A549 (cell line): ENCODE measurements around the gene PLXNC1. TPM values are rescaled to one million over a fixed set of nuclear protein-coding genes. Genes with fewer than 3 reads are reported as not detected.

Experiments used
- ATAC-seq, 2 experiments: fragments of 200-7000 bp in 1 of 2; fragments of >200 bp in 1 of 2; cut with Nextera tagmentation in 1 of 2; cut with Tn5 transposase in 1 of 2; 3 replicates each; pipeline versions ENCODE4 v1.8.0 to v1.9.1; 2018 to 2020; ENCODE audit warnings: mild to moderate bottlenecking in 1 of 2, moderate library complexity in 1 of 2
- CTCF ChIA-PET: fragments of 300-600 bp; sonication (Branson Sonifier 250); formaldehyde crosslinking; extraction: SDS; loops from one replicate; lab custom pipeline; 2021; ENCODE audit warnings: antibody characterized with exemption, inconsistent platforms; lab: Yijun Ruan, JAX
- POLR2A ChIA-PET: fragments of 350-600 bp; formaldehyde crosslinking; extraction: SDS; loops from one replicate; lab custom pipeline; 2021; ENCODE audit warnings: antibody characterized with exemption, inconsistent platforms; lab: Yijun Ruan, JAX
- DNase-seq, 2 experiments: peaks; one replicate each; pipeline versions ENCODE4 v3.0.0 to v3.0.0-alpha.2; 2011 to 2016; ENCODE audit warnings: low read depth in 1 of 2, low spot score in 1 of 2
- FAIRE-seq: peaks from 2 replicates; lab custom pipeline; 2011; peaks lifted over from hg19 to GRCh38; lab: Jason Lieb, UNC
- H3K27ac ChIP-seq, 2 experiments: fragments of >200 bp; sonication (Bioruptor Twin); formaldehyde crosslinking; 3 replicates each; pipeline ENCODE4 v1.5.1; 2016 to 2017
- H3K4me1 ChIP-seq: fragments of >200 bp; sonication (Bioruptor Twin); formaldehyde crosslinking; 3 replicates; pipeline ENCODE4 v1.6.1; 2016
- H3K4me2 ChIP-seq: fragments of >200 bp; sonication (Bioruptor Twin); formaldehyde crosslinking; 3 replicates; pipeline ENCODE4 v1.6.1; 2016
- H3K4me3 ChIP-seq: fragments of >200 bp; sonication (Bioruptor Twin); formaldehyde crosslinking; 3 replicates; pipeline ENCODE4 v1.5.1; 2016
- H3K9me3 ChIP-seq: fragments of >200 bp; sonication (Bioruptor Twin); formaldehyde crosslinking; 3 replicates; pipeline ENCODE4 v1.6.1; 2016
- ATOH8 ChIP-seq: fragments of 250-450 bp; sonication (Bioruptor Pico); IDR thresholded peaks from 2 replicates; pipeline ENCODE4 v1.5.0; 2020; ENCODE audit warnings: low read depth, mild to moderate bottlenecking, moderate library complexity
- BCL3 ChIP-seq: fragments of >200 bp; sonication (Bioruptor Twin); formaldehyde crosslinking; IDR thresholded peaks from 3 replicates; pipeline ENCODE4 v1.6.1; 2016
- BHLHE40 ChIP-seq: IDR thresholded peaks from 2 replicates; pipeline ENCODE4 v1.6.1; 2012; ENCODE audit warnings: low read depth, low read length, inconsistent platforms
- CEBPB ChIP-seq, 2 experiments: fragments of >200 bp in 1 of 2; sonication (Bioruptor Twin) in 1 of 2; formaldehyde crosslinking in 1 of 2; IDR thresholded peaks; 2 replicates each; pipeline ENCODE4 v1.6.1; 2012 to 2016
- CHD4 ChIP-seq: fragments of 200-600 bp; sonication (generic); IDR thresholded peaks from 2 replicates; pipeline ENCODE4 v1.6.1; 2016; ENCODE audit warnings: antibody characterized with exemption, mild to moderate bottlenecking, borderline replicate concordance
- EHMT2 ChIP-seq: fragments of 200-600 bp; sonication (generic); IDR thresholded peaks from 2 replicates; pipeline ENCODE4 v1.6.1; 2016; ENCODE audit warnings: antibody characterized with exemption, low read depth, mild to moderate bottlenecking, moderate library complexity
- ESRRA ChIP-seq: fragments of 150-350 bp; IDR thresholded peaks from 2 replicates; pipeline ENCODE4 v1.6.1; 2014; ENCODE audit warnings: mild to moderate bottlenecking, low read length, borderline replicate concordance
- HMGXB4 ChIP-seq: fragments of 250-450 bp; sonication (Bioruptor Pico); IDR thresholded peaks from 2 replicates; pipeline ENCODE4 v1.5.0; 2021; ENCODE audit warnings: mild to moderate bottlenecking, moderate library complexity, borderline replicate concordance
- HOXA7 ChIP-seq: fragments of 250-450 bp; sonication (Bioruptor Pico); IDR thresholded peaks from 2 replicates; pipeline ENCODE4 v1.5.0; 2020; ENCODE audit warnings: mild to moderate bottlenecking, moderate library complexity
- MAX ChIP-seq: IDR thresholded peaks from 2 replicates; pipeline ENCODE4 v1.6.1; 2012
- NFE2L2 ChIP-seq: fragments of 150-350 bp; conservative IDR thresholded peaks from 2 replicates; pipeline ENCODE4 v1.6.1; 2014; ENCODE audit warnings: low read length
- NR3C1 ChIP-seq: fragments of >200 bp; sonication (Bioruptor Twin); formaldehyde crosslinking; IDR thresholded peaks from 3 replicates; pipeline ENCODE4 v1.6.1; 2017
- PHF8 ChIP-seq: fragments of 200-600 bp; sonication (generic); IDR thresholded peaks from 2 replicates; pipeline ENCODE4 v1.6.1; 2016; ENCODE audit warnings: low read depth, mild to moderate bottlenecking, antibody characterized with exemption, moderate library complexity, borderline replicate concordance
- RCOR1 ChIP-seq: fragments of 150-350 bp; IDR thresholded peaks from 2 replicates; pipeline ENCODE4 v1.6.1; 2014; ENCODE audit warnings: antibody characterized with exemption, low read length, low read depth
- SMC3 ChIP-seq: fragments of >200 bp; sonication (Bioruptor Twin); formaldehyde crosslinking; IDR thresholded peaks from 3 replicates; pipeline ENCODE4 v1.6.1; 2018; ENCODE audit warnings: inconsistent platforms
- ZSCAN20 ChIP-seq: fragments of 250-450 bp; sonication (Bioruptor Pico); IDR thresholded peaks from 2 replicates; pipeline ENCODE4 v1.8.0; 2022; ENCODE audit warnings: mild to moderate bottlenecking, moderate library complexity
- WGBS: methylation state at CpG from one replicate; pipeline ENCODE4 v1.1.6; 2017; ENCODE audit errors: missing lambda C conversion rate; 5-methylcytosine and 5-hydroxymethylcytosine counted together
- polyA plus RNA-seq, 4 experiments: library from polyadenylated mRNA; depleted of rRNA in 3 of 4; stranded (reverse); fragments of >200 nt; fragmentation: RNase III in 1 of 4; extraction: RNeasy Plus Mini Kit Qiagen cat#74134 plus additional on column Dnase treatment in 1 of 4; gene quantifications; 2 replicates in 3 of 4; 3 replicates in 1 of 4; pipeline ENCODE4 v1.2.3, GENCODE V29; 2011 to 2017
- TF ChIP-seq, protein P1 (sequence below): fragments of 200-600 bp; sonication (generic); IDR thresholded peaks from 2 replicates; pipeline ENCODE4 v1.6.1; 2016; ENCODE audit warnings: antibody characterized with exemption, mild to moderate bottlenecking, moderate library complexity
- TF ChIP-seq, protein P2 (sequence below): fragments of 150-350 bp; IDR thresholded peaks from 2 replicates; pipeline ENCODE4 v1.6.1; 2014; ENCODE audit warnings: low read depth, mild to moderate bottlenecking, low read length

Gene PLXNC1
- polyA plus RNA-seq, 2 of the 4 experiments (the other 2 are of a cell fraction) = 0.12 to 0.50 TPM

- FAIRE-seq = no peak
- no peak overlapping the region for H3K4me3 ChIP-seq
These were observed 114.8 kb downstream of the PLXNC1 start for GRCh38 chr12:94263011-94263811.

More at GRCh38 chr12:94263011-94263811, 114.8 kb downstream of the PLXNC1 start:
- WGBS = 87% methylated on average over 8 of the region's 14 CpGs
- H3K9me3 ChIP-seq = no peaks in the 10 kb centered on the region
- ChIA-PET CTCF (interaction anchor here (0.6 to 1.3 kb wide), 2 partner anchors 760 to 1073 kb away, joined by 3 read pairs; no protein-coding TSS in a partner anchor), POLR2A (no interaction called here)
- no peak for DNase-seq
- peak in 1 of 2 experiments; percentile 11; a peak in 2 of 6 replicates for ATAC-seq
- peaks cover 8% of the 10 kb centered on the region; the same call in 1 of the 3 replicates for H3K4me1 ChIP-seq
- peak overlapping the region; percentile 83 for H3K4me2 ChIP-seq
- TF ChIP-seq ATOH8 (CRISPR knock-in tag) = no peak
- TF ChIP-seq PHF8 = no peak
- TF ChIP-seq EHMT2 = no peak
- TF ChIP-seq MAX = no peak
- TF ChIP-seq SMC3 = no peak
- no peak for TF ChIP-seq BCL3
- TF ChIP-seq BHLHE40 = no peak
- TF ChIP-seq CEBPB (IDR thresholded peaks at IDR 0.05) = no peak
- TF ChIP-seq, protein P1, sequence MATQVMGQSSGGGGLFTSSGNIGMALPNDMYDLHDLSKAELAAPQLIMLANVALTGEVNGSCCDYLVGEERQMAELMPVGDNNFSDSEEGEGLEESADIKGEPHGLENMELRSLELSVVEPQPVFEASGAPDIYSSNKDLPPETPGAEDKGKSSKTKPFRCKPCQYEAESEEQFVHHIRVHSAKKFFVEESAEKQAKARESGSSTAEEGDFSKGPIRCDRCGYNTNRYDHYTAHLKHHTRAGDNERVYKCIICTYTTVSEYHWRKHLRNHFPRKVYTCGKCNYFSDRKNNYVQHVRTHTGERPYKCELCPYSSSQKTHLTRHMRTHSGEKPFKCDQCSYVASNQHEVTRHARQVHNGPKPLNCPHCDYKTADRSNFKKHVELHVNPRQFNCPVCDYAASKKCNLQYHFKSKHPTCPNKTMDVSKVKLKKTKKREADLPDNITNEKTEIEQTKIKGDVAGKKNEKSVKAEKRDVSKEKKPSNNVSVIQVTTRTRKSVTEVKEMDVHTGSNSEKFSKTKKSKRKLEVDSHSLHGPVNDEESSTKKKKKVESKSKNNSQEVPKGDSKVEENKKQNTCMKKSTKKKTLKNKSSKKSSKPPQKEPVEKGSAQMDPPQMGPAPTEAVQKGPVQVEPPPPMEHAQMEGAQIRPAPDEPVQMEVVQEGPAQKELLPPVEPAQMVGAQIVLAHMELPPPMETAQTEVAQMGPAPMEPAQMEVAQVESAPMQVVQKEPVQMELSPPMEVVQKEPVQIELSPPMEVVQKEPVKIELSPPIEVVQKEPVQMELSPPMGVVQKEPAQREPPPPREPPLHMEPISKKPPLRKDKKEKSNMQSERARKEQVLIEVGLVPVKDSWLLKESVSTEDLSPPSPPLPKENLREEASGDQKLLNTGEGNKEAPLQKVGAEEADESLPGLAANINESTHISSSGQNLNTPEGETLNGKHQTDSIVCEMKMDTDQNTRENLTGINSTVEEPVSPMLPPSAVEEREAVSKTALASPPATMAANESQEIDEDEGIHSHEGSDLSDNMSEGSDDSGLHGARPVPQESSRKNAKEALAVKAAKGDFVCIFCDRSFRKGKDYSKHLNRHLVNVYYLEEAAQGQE = no peak
- no peak for TF ChIP-seq NFE2L2
- no peak for TF ChIP-seq ESRRA
- no peak for TF ChIP-seq RCOR1
- TF ChIP-seq CHD4 = no peak
- no peak for TF ChIP-seq ZSCAN20
- TF ChIP-seq, protein P2, sequence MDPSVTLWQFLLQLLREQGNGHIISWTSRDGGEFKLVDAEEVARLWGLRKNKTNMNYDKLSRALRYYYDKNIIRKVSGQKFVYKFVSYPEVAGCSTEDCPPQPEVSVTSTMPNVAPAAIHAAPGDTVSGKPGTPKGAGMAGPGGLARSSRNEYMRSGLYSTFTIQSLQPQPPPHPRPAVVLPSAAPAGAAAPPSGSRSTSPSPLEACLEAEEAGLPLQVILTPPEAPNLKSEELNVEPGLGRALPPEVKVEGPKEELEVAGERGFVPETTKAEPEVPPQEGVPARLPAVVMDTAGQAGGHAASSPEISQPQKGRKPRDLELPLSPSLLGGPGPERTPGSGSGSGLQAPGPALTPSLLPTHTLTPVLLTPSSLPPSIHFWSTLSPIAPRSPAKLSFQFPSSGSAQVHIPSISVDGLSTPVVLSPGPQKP = no peak
- no peak for TF ChIP-seq NR3C1
- TF ChIP-seq HMGXB4 (CRISPR knock-in tag) = no peak
- no peak for TF ChIP-seq HOXA7
- H3K27ac ChIP-seq = no peak overlapping the region
